A549 (cell line): ENCODE data around the gene SLC1A2. TPM values are rescaled to one million over a fixed set of nuclear protein-coding genes. Genes with fewer than 3 reads are reported as not detected.

Source experiments
- ATAC-seq, 2 experiments: fragments of 200-7000 bp in 1 of 2; fragments of >200 bp in 1 of 2; cut with Nextera tagmentation in 1 of 2; cut with Tn5 transposase in 1 of 2; 3 replicates each; pipeline versions ENCODE4 v1.8.0 to v1.9.1; 2018 to 2020; ENCODE audit warnings: mild to moderate bottlenecking in 1 of 2, moderate library complexity in 1 of 2
- CTCF ChIA-PET: fragments of 300-600 bp; sonication (Branson Sonifier 250); formaldehyde crosslinking; extraction: SDS; loops from one replicate; lab custom pipeline; 2021; ENCODE audit warnings: antibody characterized with exemption, inconsistent platforms; lab: Yijun Ruan, JAX
- POLR2A ChIA-PET: fragments of 350-600 bp; formaldehyde crosslinking; extraction: SDS; loops from one replicate; lab custom pipeline; 2021; ENCODE audit warnings: antibody characterized with exemption, inconsistent platforms; lab: Yijun Ruan, JAX
- DNase-seq, 2 experiments: peaks; one replicate each; pipeline versions ENCODE4 v3.0.0 to v3.0.0-alpha.2; 2011 to 2016; ENCODE audit warnings: low read depth in 1 of 2, low spot score in 1 of 2
- FAIRE-seq: peaks from 2 replicates; lab custom pipeline; 2011; peaks lifted over from hg19 to GRCh38; lab: Jason Lieb, UNC
- H3K27ac ChIP-seq, 2 experiments: fragments of >200 bp; sonication (Bioruptor Twin); formaldehyde crosslinking; 3 replicates each; pipeline ENCODE4 v1.5.1; 2016 to 2017
- H3K4me1 ChIP-seq: fragments of >200 bp; sonication (Bioruptor Twin); formaldehyde crosslinking; 3 replicates; pipeline ENCODE4 v1.6.1; 2016
- H3K4me2 ChIP-seq: fragments of >200 bp; sonication (Bioruptor Twin); formaldehyde crosslinking; 3 replicates; pipeline ENCODE4 v1.6.1; 2016
- H3K4me3 ChIP-seq: fragments of >200 bp; sonication (Bioruptor Twin); formaldehyde crosslinking; 3 replicates; pipeline ENCODE4 v1.5.1; 2016
- H3K9me3 ChIP-seq: fragments of >200 bp; sonication (Bioruptor Twin); formaldehyde crosslinking; 3 replicates; pipeline ENCODE4 v1.6.1; 2016
- BHLHE40 ChIP-seq: IDR thresholded peaks from 2 replicates; pipeline ENCODE4 v1.6.1; 2012; ENCODE audit warnings: low read depth, low read length, inconsistent platforms
- CEBPB ChIP-seq, 2 experiments: fragments of >200 bp in 1 of 2; sonication (Bioruptor Twin) in 1 of 2; formaldehyde crosslinking in 1 of 2; IDR thresholded peaks; 2 replicates each; pipeline ENCODE4 v1.6.1; 2012 to 2016
- EHF ChIP-seq: fragments of 250-450 bp; sonication (Bioruptor Pico); IDR thresholded peaks from 2 replicates; pipeline ENCODE4 v1.5.0; 2020; ENCODE audit warnings: mild to moderate bottlenecking
- EHMT2 ChIP-seq: fragments of 200-600 bp; sonication (generic); IDR thresholded peaks from 2 replicates; pipeline ENCODE4 v1.6.1; 2016; ENCODE audit warnings: antibody characterized with exemption, low read depth, mild to moderate bottlenecking, moderate library complexity
- ELK1 ChIP-seq: fragments of 150-350 bp; IDR thresholded peaks from 2 replicates; pipeline ENCODE4 v1.6.1; 2014; ENCODE audit warnings: low read depth, mild to moderate bottlenecking, low read length
- ESRRA ChIP-seq: fragments of 150-350 bp; IDR thresholded peaks from 2 replicates; pipeline ENCODE4 v1.6.1; 2014; ENCODE audit warnings: mild to moderate bottlenecking, low read length, borderline replicate concordance
- FOSB ChIP-seq: fragments of 250-450 bp; sonication (Bioruptor Pico); IDR thresholded peaks from 2 replicates; pipeline ENCODE4 v1.5.0; 2020; ENCODE audit warnings: mild to moderate bottlenecking, moderate library complexity
- FOXS1 ChIP-seq: fragments of 250-450 bp; sonication (Bioruptor Pico); IDR thresholded peaks from 2 replicates; pipeline ENCODE4 v1.5.0; 2020; ENCODE audit warnings: mild to moderate bottlenecking, moderate library complexity
- GATA3 ChIP-seq: IDR thresholded peaks from 2 replicates; pipeline ENCODE4 v1.6.1; 2012; ENCODE audit warnings: borderline replicate concordance
- HEYL ChIP-seq: fragments of 250-450 bp; sonication (Bioruptor Pico); IDR thresholded peaks from 2 replicates; pipeline ENCODE4 v1.8.0; 2021; ENCODE audit warnings: mild to moderate bottlenecking, moderate library complexity
- HMGXB4 ChIP-seq: fragments of 250-450 bp; sonication (Bioruptor Pico); IDR thresholded peaks from 2 replicates; pipeline ENCODE4 v1.5.0; 2021; ENCODE audit warnings: mild to moderate bottlenecking, moderate library complexity, borderline replicate concordance
- HOXA7 ChIP-seq: fragments of 250-450 bp; sonication (Bioruptor Pico); IDR thresholded peaks from 2 replicates; pipeline ENCODE4 v1.5.0; 2020; ENCODE audit warnings: mild to moderate bottlenecking, moderate library complexity
- HOXB13 ChIP-seq: fragments of 250-450 bp; sonication (Bioruptor Pico); IDR thresholded peaks from 2 replicates; pipeline ENCODE4 v1.5.0; 2020; ENCODE audit warnings: low read depth, mild to moderate bottlenecking, moderate library complexity
- JUNB ChIP-seq: fragments of >200 bp; sonication (Bioruptor Twin); formaldehyde crosslinking; IDR thresholded peaks from 2 replicates; pipeline ENCODE4 v1.6.1; 2016
- MAX ChIP-seq: IDR thresholded peaks from 2 replicates; pipeline ENCODE4 v1.6.1; 2012
- MAZ ChIP-seq: fragments of 150-350 bp; IDR thresholded peaks from 2 replicates; pipeline ENCODE4 v1.6.1; 2014; ENCODE audit warnings: antibody characterized with exemption, low read depth, low read length, borderline replicate concordance
- MYC ChIP-seq: IDR thresholded peaks from 2 replicates; pipeline ENCODE4 v1.6.1; 2012; ENCODE audit warnings: mild to moderate bottlenecking, inconsistent platforms, low read length, improper control_type of control experiment, borderline replicate concordance
- NFE2L2 ChIP-seq: fragments of 150-350 bp; conservative IDR thresholded peaks from 2 replicates; pipeline ENCODE4 v1.6.1; 2014; ENCODE audit warnings: low read length
- NPAS2 ChIP-seq: fragments of 250-450 bp; sonication (Bioruptor Pico); IDR thresholded peaks from 2 replicates; pipeline ENCODE4 v1.8.0; 2022; ENCODE audit warnings: mild to moderate bottlenecking, moderate library complexity, borderline replicate concordance
- POLR2AphosphoS2 ChIP-seq: conservative IDR thresholded peaks from 2 replicates; pipeline ENCODE4 v1.6.1; 2012; ENCODE audit warnings: low read length, improper control_type of control experiment, inconsistent platforms
- SMC3 ChIP-seq: fragments of >200 bp; sonication (Bioruptor Twin); formaldehyde crosslinking; IDR thresholded peaks from 3 replicates; pipeline ENCODE4 v1.6.1; 2018; ENCODE audit warnings: inconsistent platforms
- TFCP2L1 ChIP-seq: fragments of 250-450 bp; sonication (Bioruptor Pico); IDR thresholded peaks from 2 replicates; pipeline ENCODE4 v1.5.0; 2021; ENCODE audit warnings: mild to moderate bottlenecking
- ZC3H11A ChIP-seq: fragments of 450-650 bp; IDR thresholded peaks from 2 replicates; pipeline ENCODE4 v1.6.1; 2014; ENCODE audit warnings: antibody characterized with exemption, mild to moderate bottlenecking
- ZFP36 ChIP-seq: fragments of 450-650 bp; IDR thresholded peaks from 2 replicates; pipeline ENCODE4 v1.6.1; 2014; ENCODE audit warnings: borderline replicate concordance; ENCODE audit not compliant: partially characterized antibody
- WGBS: methylation state at CpG from one replicate; pipeline ENCODE4 v1.1.6; 2017; ENCODE audit errors: missing lambda C conversion rate; 5-methylcytosine and 5-hydroxymethylcytosine counted together
- polyA plus RNA-seq, 4 experiments: library from polyadenylated mRNA; depleted of rRNA in 3 of 4; stranded (reverse); fragments of >200 nt; fragmentation: RNase III in 1 of 4; extraction: RNeasy Plus Mini Kit Qiagen cat#74134 plus additional on column Dnase treatment in 1 of 4; gene quantifications; 2 replicates in 3 of 4; 3 replicates in 1 of 4; pipeline ENCODE4 v1.2.3, GENCODE V29; 2011 to 2017

The SLC1A2 gene
- polyA plus RNA-seq, 2 of the 4 experiments (the other 2 are of a cell fraction), result 0.01 to 0.14 TPM

- TF ChIP-seq FOXS1 (no peak), EHMT2 (no peak), JUNB (no peak)
Measured at GRCh38 chr11:35380603-35381002, 38.8 kb downstream of the SLC1A2 start (continued).

- no peak for DNase-seq
- no peak overlapping the region for H3K27ac ChIP-seq
- H3K9me3 ChIP-seq, result no peaks in the 10 kb centered on the region
- H3K4me3 ChIP-seq, result no peak overlapping the region
- 66% methylated on average over 6 of the region's 6 CpGs for WGBS
- no peak for FAIRE-seq
- no peak for ATAC-seq
- no peak overlapping the region for H3K4me2 ChIP-seq
- ChIA-PET CTCF (interaction anchor here (0.9 to 2.9 kb wide), 6 partner anchors 9 to 452 kb away, joined by 3 to 18 read pairs (median 4); no protein-coding TSS in a partner anchor), POLR2A (no interaction called here)
- TF ChIP-seq ESRRA (no peak), HOXB13 (no peak), HOXA7 (CRISPR knock-in tag) (no peak), MYC (no peak), FOXS1 (no peak), SMC3 (no peak), EHF (CRISPR knock-in tag) (no peak), ZFP36 (no peak), CEBPB (IDR thresholded peaks at IDR 0.05) (no peak), TFCP2L1 (no peak), HMGXB4 (CRISPR knock-in tag) (no peak)
- TF ChIP-seq, all 56 proteins: peak for 0
- H3K4me1 ChIP-seq, result peaks cover 21% of the 10 kb centered on the region
Measured at GRCh38 chr11:35377262-35377661, 42.1 kb downstream of the SLC1A2 start.

GRCh38 chr11:35376613-35377012, 42.7 kb downstream of the SLC1A2 start:
- Histone ChIP-seq H3K4me2 (no peak overlapping the region), H3K4me3 (no peak overlapping the region), H3K27ac (no peak overlapping the region), H3K9me3 (no peaks in the 10 kb centered on the region), H3K4me1 (peaks cover 21% of the 10 kb centered on the region)
- no peak for FAIRE-seq
- ChIA-PET POLR2A (no interaction called here), CTCF (interaction anchor here (0.9 to 1.6 kb wide), 4 partner anchors 8 to 451 kb away, joined by 3 to 4 read pairs (median 4); no protein-coding TSS in a partner anchor)
- ATAC-seq, result no peak
- WGBS, result 93% methylated on average over 3 of the region's 3 CpGs
- DNase-seq, result no peak
- no peak for TF ChIP-seq FOSB
- no peak for TF ChIP-seq MAZ
- no peak for TF ChIP-seq HOXB13
- TF ChIP-seq NFE2L2, result no peak
- TF ChIP-seq NPAS2, result no peak
- TF ChIP-seq ELK1, result no peak
- no peak for TF ChIP-seq MYC
- TF ChIP-seq BHLHE40, result no peak
- no peak for TF ChIP-seq MAX
- TF ChIP-seq POLR2AphosphoS2, result no peak
- TF ChIP-seq GATA3, result no peak
- TF ChIP-seq TFCP2L1, result no peak
- no peak for TF ChIP-seq ZC3H11A
- no peak for TF ChIP-seq HEYL (CRISPR knock-in tag)
- no peak for TF ChIP-seq FOXS1
